GM23248 (cell line): ENCODE data around the gene PRKD3.

ENCODE experiments used
- EZH2 ChIP-seq: fragments of 200-600 bp; sonication (generic); IDR thresholded peaks from 2 replicates; pipeline ENCODE4 v1.6.1; 2018; ENCODE audit warnings: antibody characterized with exemption, mild to moderate bottlenecking; ENCODE audit not compliant: insufficient read depth, poor library complexity, severe bottlenecking
- EZH2phosphoT487 ChIP-seq: fragments of 200-600 bp; sonication (generic); IDR thresholded peaks from 2 replicates; pipeline ENCODE4 v1.6.1; 2018; ENCODE audit warnings: antibody characterized with exemption, moderate library complexity, mild to moderate bottlenecking, low read depth; ENCODE audit not compliant: insufficient read depth

GRCh38 chr2:37307500-37307899, 17.1 kb downstream of the PRKD3 start:
- TF ChIP-seq EZH2phosphoT487 (no peak), EZH2 (no peak)
